SK-N-SH (cell line): Measurements from ENCODE around the gene AGRP.

Experiments used
- RFX5 ChIP-seq: IDR thresholded peaks from 2 replicates; pipeline ENCODE4 v1.6.1; 2012; ENCODE audit warnings: mild to moderate bottlenecking, improper control_type of control experiment, low read length
- SMC3 ChIP-seq: IDR thresholded peaks from 2 replicates; pipeline ENCODE4 v1.6.1; 2012; ENCODE audit warnings: low read depth, low read length, improper control_type of control experiment

- TF ChIP-seq SMC3 (no peak), RFX5 (no peak)
Measured at GRCh38 chr16:67460961-67461360, 22.4 kb downstream of the AGRP start.
